Stimulated activated CD4-positive, alpha-beta T cell treated with anti-CD3 and anti-CD28 coated beads, Interleukin-12 subunit alpha, Interleukin-12 subunit beta, amount 100 ng/mL, for 4 hours (primary cell): Measurements from ENCODE around the gene AR.

Experiments used
- DNase-seq: peaks from one replicate; pipeline ENCODE4 v3.0.0-alpha.2; 2020

The AR gene

DNA sequence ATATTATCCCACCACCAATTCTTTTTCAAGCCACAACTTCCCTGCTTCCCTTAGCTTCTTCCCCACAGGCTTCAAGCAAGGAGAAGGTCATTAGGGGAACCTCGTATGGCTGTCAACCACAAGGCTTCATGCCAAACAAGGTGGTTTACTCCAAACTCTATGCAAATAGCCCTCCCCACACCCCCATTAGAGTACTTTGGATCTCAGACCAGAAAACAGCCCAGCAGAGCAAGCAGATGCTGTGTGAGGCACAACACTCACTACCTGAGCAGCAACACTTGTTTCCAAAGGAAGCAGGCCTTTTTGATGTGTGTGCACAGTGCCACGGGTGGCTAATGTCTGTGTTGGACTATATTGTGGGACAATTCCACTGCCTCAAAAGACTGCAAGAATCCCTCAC, 189.0 kb downstream of the AR start:
- no peak for DNase-seq

DNA sequence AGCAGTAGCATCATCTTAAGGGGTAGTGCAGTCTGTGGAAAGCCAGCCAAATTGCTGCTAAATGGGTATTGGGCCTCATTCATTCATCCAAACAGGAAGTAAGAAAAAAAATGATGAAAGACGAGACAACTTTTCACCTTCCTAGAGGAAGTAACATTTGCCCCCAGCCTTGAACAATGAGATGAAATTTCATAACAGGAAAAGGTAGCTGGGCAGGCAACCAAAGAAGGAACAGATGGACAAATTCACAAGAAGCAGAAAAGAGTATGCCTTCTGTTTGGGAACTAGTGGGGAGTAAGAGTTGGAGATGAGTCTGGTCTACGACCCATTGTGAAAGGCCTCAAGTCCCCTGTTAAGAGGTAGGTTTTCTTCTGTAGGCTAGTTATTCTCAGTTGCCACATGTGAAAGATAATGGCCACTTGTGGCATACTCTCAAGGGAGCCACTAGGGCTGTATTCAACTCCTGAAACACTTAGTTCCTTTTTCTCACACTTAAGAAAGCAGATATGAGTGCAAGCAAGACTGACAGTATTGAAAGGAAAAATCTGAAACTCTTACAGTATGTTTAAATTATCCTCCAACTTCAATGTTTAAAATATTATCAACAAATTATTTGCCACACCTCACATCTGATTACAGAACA, 190.4 kb downstream of the AR start:
- no peak for DNase-seq

GRCh38 chrX:67749536-67749935, 205.7 kb downstream of the AR start:
- DNase-seq = no peak

DNA sequence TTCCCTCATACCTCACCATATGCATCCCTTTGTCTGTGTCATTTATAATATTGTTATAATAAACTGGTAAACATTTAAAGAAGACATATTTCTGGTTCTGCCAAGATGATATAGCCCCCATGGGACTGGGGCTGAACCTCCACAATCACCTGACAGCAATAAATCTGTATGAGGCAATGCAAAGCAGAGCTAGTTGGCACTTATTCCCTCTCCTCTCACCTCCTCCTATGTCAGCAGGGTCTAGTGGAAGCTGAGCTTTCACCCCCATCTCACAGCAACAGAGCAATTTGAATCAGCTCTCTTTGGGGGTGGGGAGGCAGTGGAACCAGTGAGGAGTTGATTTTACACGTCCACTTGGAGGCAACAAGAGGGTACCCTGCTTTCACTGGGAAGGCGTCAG, 206.9 kb downstream of the AR start:
- no peak for DNase-seq

DNA sequence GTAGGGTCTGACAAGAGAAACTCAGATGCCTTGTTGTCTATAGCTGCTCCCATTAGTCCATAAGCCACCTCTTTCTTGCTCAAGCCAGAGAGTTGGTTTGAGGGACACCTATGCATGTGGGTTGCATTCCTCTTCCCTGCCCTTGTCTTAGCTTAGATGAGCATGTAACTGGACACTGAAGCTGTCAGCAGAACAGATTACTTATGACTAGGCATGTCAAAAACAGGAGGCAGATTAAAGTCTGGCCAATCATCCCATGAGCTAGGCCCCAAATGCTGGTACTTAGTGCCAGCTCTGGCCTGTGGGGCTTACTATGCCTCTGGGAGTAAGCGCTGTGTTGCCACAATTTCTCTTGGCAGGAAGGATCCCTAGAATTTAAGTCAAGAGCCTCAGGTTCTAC, 215.2 kb downstream of the AR start:
- DNase-seq = no peak

- no peak for DNase-seq
Measured at GRCh38 chrX:67777148-67777547, 233.3 kb downstream of the AR start.

GRCh38 chrX:67779099-67779498, 235.3 kb downstream of the AR start:
- DNase-seq = no peak
